Endodermal cell (in vitro differentiated cells): ENCODE results near the gene MRO. TPM values are rescaled to one million over a fixed set of nuclear protein-coding genes. Genes with fewer than 3 reads are reported as not detected.

Experiments
- DNase-seq: peaks from one replicate; pipeline ENCODE4 v3.0.0-alpha.2; 2017
- H3K27ac ChIP-seq: 2 replicates; pipeline ENCODE4 v1.5.1; 2013; ENCODE audit warnings: mild to moderate bottlenecking, low read depth, low read length, moderate library complexity
- H3K27me3 ChIP-seq: 2 replicates; pipeline ENCODE4 v1.6.1; 2013; ENCODE audit warnings: mild to moderate bottlenecking, low read length, moderate library complexity; ENCODE audit not compliant: insufficient read depth, control insufficient read depth, poor library complexity, severe bottlenecking
- H3K36me3 ChIP-seq: 2 replicates; pipeline ENCODE4 v1.7.0; 2013; ENCODE audit warnings: mild to moderate bottlenecking, low read length, moderate library complexity; ENCODE audit not compliant: control insufficient read depth, insufficient read depth
- H3K4me1 ChIP-seq: one replicate; pipeline ENCODE4 v1.7.0; 2013; ENCODE audit warnings: low read length; ENCODE audit not compliant: control insufficient read depth, insufficient read depth
- H3K4me3 ChIP-seq: 2 replicates; pipeline ENCODE4 v1.5.1; 2013; ENCODE audit warnings: mild to moderate bottlenecking, low read length, moderate library complexity
- H3K9ac ChIP-seq: 2 replicates; pipeline ENCODE4 v1.6.1; 2013; ENCODE audit warnings: mild to moderate bottlenecking, low read length, moderate library complexity; ENCODE audit not compliant: poor library complexity, severe bottlenecking; ENCODE audit errors: extremely low read depth
- H3K9me3 ChIP-seq: 2 replicates; pipeline ENCODE4 v1.6.1; 2013; ENCODE audit warnings: mild to moderate bottlenecking, low read length, moderate library complexity; ENCODE audit not compliant: control insufficient read depth
- H3K27ac Mint-ChIP-seq: 2 replicates; pipeline ENCODE4 v1.8.0; 2020; ENCODE audit warnings: mixed read lengths
- H3K27me3 Mint-ChIP-seq: 2 replicates; pipeline ENCODE4 v1.8.0; 2021; ENCODE audit warnings: mild to moderate bottlenecking, mixed read lengths; ENCODE audit not compliant: insufficient read depth
- H3K36me3 Mint-ChIP-seq: 2 replicates; pipeline ENCODE4 v1.8.0; 2020; ENCODE audit warnings: low read depth, mixed read lengths
- H3K4me1 Mint-ChIP-seq: 2 replicates; pipeline ENCODE4 v1.8.0; 2020; ENCODE audit warnings: mixed read lengths
- H3K4me3 Mint-ChIP-seq: 2 replicates; pipeline ENCODE4 v1.8.0; 2020; ENCODE audit warnings: mild to moderate bottlenecking, moderate library complexity, mixed read lengths
- H3K9me3 Mint-ChIP-seq: 2 replicates; pipeline ENCODE4 v1.8.0; 2020; ENCODE audit warnings: mild to moderate bottlenecking, mixed read lengths
- WGBS, 2 experiments: methylation state at CpG; one replicate each; pipeline versions ENCODE4 v1.1.5 to v1.1.7; 2013; ENCODE audit warnings: missing lambda C conversion rate in 2 of 2, mixed read lengths in 1 of 2; ENCODE audit not compliant: insufficient coverage in 1 of 2, insufficient read length in 1 of 2; 5-methylcytosine and 5-hydroxymethylcytosine counted together
- total RNA-seq, 2 donors: library from RNA; stranded (reverse); fragmentation: NEBNext Ultra II Directional in 1 of 2; extraction: Animal tissue kit (Norgen Biotek cat#: 25700) in 1 of 2; gene quantifications; 2 replicates in 1 of 2; 3 replicates in 1 of 2; pipeline ENCODE4 v1.2.1, GENCODE V29; 2021
- TF ChIP-seq, protein P1 (sequence below): fragments of 200-600 bp; sonication (generic); conservative IDR thresholded peaks from 2 replicates; pipeline ENCODE4 v1.5.0; 2021; ENCODE audit warnings: antibody characterized with exemption, mild to moderate bottlenecking

Gene MRO
- total RNA-seq, 2 donors from 2014 or later = 0.35 to 0.55 TPM

DNA sequence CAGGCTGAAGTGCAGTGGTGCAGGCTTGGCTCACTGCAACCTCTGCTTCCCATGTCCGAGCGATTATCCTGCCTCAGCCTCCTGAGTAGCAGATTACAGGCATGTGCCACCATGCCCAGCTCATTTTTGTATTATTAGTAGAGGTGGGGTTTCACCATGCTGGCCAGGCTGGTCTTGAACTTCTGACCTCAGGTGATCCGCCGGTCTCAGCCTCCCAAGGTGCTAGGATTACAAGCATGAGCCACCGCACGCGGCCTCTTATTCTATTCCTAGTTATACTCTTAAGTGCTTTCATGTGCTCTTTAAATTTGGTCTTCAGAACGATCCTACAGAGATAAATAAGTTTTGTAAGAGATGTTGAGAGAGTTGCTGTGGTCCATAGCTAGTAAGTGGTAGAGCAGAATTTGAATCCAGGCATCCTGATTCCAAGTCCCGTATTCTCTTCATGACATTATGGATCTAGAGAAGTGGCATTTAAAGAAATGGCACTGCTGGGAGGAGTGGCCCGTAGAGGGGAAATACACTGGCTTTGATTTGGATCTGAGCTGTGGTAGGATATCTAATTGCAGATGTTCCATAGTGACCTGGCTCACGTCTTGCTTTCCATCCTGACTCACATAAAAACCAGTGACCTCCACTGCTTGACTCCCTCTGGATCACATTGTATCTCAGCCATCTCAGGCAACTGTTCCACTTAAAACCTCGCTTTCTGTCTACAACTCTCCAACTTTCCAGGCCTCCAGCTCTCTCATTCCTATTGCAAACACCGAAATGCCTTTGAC is 36.4 kb upstream of the MRO start:
- H3K27ac ChIP-seq = no peak overlapping the region
- H3K27me3 Mint-ChIP-seq = peaks cover 2% of the 10 kb centered on the region
- WGBS, 2 experiments = 90 to 97% methylated on average over 10 to 13 of the region's 13 CpGs
- H3K4me3 Mint-ChIP-seq = no peak overlapping the region
- H3K9ac ChIP-seq = no peak overlapping the region
- peaks cover 6% of the 10 kb centered on the region for H3K9me3 Mint-ChIP-seq
- no peaks in the 10 kb centered on the region for H3K4me1 ChIP-seq
- no peaks in the 10 kb centered on the region for H3K9me3 ChIP-seq
- no peaks in the 10 kb centered on the region for H3K36me3 ChIP-seq
- H3K27ac Mint-ChIP-seq = no peak overlapping the region
- no peak for DNase-seq
- H3K4me3 ChIP-seq = no peak overlapping the region
- H3K27me3 ChIP-seq = no peaks in the 10 kb centered on the region
- TF ChIP-seq, protein P1, sequence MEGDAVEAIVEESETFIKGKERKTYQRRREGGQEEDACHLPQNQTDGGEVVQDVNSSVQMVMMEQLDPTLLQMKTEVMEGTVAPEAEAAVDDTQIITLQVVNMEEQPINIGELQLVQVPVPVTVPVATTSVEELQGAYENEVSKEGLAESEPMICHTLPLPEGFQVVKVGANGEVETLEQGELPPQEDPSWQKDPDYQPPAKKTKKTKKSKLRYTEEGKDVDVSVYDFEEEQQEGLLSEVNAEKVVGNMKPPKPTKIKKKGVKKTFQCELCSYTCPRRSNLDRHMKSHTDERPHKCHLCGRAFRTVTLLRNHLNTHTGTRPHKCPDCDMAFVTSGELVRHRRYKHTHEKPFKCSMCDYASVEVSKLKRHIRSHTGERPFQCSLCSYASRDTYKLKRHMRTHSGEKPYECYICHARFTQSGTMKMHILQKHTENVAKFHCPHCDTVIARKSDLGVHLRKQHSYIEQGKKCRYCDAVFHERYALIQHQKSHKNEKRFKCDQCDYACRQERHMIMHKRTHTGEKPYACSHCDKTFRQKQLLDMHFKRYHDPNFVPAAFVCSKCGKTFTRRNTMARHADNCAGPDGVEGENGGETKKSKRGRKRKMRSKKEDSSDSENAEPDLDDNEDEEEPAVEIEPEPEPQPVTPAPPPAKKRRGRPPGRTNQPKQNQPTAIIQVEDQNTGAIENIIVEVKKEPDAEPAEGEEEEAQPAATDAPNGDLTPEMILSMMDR = no peak
- H3K36me3 Mint-ChIP-seq = no peaks in the 10 kb centered on the region
- H3K4me1 Mint-ChIP-seq = peaks cover 7% of the 10 kb centered on the region

DNA sequence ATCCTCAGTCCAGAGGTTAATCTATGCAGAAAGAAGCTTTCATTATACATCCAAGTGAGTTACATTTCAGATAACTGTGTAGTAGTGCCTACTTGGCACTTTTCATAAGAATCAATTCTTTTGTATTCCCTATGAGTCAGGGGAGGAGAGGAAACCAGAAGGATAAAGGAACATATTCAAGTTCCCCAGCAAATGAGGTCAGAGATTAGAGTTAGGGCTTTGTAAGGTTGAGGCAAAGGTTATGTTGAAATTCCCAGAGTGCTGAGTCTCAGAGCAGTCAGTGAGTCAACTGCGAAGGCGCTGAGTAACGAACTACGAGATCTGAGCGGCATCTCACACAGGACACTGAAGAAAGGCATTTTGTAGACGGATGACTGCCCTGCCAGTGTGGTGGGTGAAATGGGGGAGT is 34.1 kb upstream of the MRO start:
- Mint-ChIP-seq H3K27me3 (peaks cover 2% of the 10 kb centered on the region), H3K9me3 (peaks cover 6% of the 10 kb centered on the region), H3K4me3 (no peak overlapping the region), H3K4me1 (no peaks in the 10 kb centered on the region), H3K27ac (no peak overlapping the region), H3K36me3 (no peaks in the 10 kb centered on the region)
- H3K36me3 ChIP-seq = no peaks in the 10 kb centered on the region
- 50 to 99% methylated on average over 4 to 6 of the region's 6 CpGs for WGBS, 2 experiments
- no peak for DNase-seq
- H3K4me3 ChIP-seq = no peak overlapping the region
- TF ChIP-seq, protein P1 = no peak
- no peaks in the 10 kb centered on the region for H3K4me1 ChIP-seq
- H3K27ac ChIP-seq = no peak overlapping the region
- H3K9ac ChIP-seq = no peak overlapping the region
- no peaks in the 10 kb centered on the region for H3K9me3 ChIP-seq
- H3K27me3 ChIP-seq = no peaks in the 10 kb centered on the region

DNA sequence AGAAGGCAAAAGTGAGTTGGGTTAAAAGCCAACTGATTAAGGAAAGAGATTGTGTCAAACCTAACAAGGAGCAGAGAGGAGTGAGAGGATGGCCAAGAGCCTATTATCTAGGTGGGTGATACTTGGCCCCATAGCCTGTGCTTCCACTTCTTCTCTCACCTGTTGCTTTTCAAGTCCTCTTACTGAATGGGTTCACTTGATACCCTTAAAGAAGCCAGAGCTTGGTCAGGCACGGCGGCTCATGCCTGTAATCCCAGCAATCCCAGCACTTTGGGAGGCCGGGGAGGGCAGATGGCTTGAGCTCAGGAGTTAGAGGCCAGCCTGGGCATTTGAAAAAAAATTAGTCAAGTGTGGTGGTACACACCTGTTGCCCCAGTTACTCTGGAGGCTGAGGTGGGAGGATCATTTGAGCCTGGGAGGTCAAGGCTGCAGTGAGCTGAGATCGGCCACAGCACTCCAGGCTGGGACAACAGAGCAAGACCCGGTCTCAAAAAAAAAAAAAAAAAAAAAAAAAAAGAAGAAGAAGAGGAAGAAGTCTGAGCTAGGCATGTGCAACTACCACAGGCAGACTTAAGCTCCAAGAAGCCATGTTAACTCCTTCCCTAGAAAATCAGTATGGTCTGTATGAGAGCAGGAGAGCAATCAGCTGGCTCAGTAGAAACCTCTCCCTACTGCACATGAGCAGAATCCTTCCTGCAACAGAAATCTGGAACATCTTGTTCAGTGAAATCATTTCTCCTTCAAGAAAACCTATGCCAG is 30.7 kb upstream of the MRO start:
- no peak for DNase-seq
- H3K36me3 ChIP-seq = no peaks in the 10 kb centered on the region
- Mint-ChIP-seq H3K4me1 (no peaks in the 10 kb centered on the region), H3K9me3 (peaks cover 6% of the 10 kb centered on the region), H3K36me3 (no peaks in the 10 kb centered on the region), H3K27me3 (peaks cover 2% of the 10 kb centered on the region), H3K4me3 (no peak overlapping the region), H3K27ac (no peak overlapping the region)
- no peaks in the 10 kb centered on the region for H3K9me3 ChIP-seq
- no peak overlapping the region for H3K27ac ChIP-seq
- WGBS, 2 experiments = 81 to 88% methylated on average over 3 to 4 of the region's 5 CpGs
- H3K27me3 ChIP-seq = no peaks in the 10 kb centered on the region
- no peaks in the 10 kb centered on the region for H3K4me1 ChIP-seq
- H3K9ac ChIP-seq = no peak overlapping the region
- no peak overlapping the region for H3K4me3 ChIP-seq
- TF ChIP-seq, protein P1 = no peak
